WTC11 (cell line): Measurements from ENCODE around the gene CDS1. TPM values are rescaled to one million over a fixed set of nuclear protein-coding genes. Genes with fewer than 3 reads are reported as not detected.
A peak's percentile ranks its signal among the peaks of the same experiment; 100 is the strongest.

Source experiments
- ATAC-seq: fragments of 200-7000 bp; cut with Tn5 transposase; 2 replicates; pipeline ENCODE4 v1.10.0; 2021; ENCODE audit warnings: mild to moderate bottlenecking, moderate library complexity
- CTCF ChIA-PET: fragments of 300-600 bp; sonication (Branson Sonifier 250); formaldehyde crosslinking; loops from one replicate; lab custom pipeline; 2021; ENCODE audit warnings: antibody characterized with exemption; lab: Charles Lee
- POLR2A ChIA-PET: fragments of 350-600 bp; sonication (Branson Sonifier 250); formaldehyde crosslinking; loops from one replicate; lab custom pipeline; 2021; ENCODE audit warnings: antibody characterized with exemption; lab: Charles Lee
- DNase-seq: peaks from one replicate; pipeline ENCODE4 v3.0.0; 2021; ENCODE audit warnings: low spot score
- H3K27ac Mint-ChIP-seq: 2 replicates; pipeline ENCODE4 v1.8.0; 2021; ENCODE audit warnings: mixed read lengths
- H3K27me3 Mint-ChIP-seq: 2 replicates; pipeline ENCODE4 v1.8.0; 2021; ENCODE audit warnings: low read depth, mild to moderate bottlenecking, moderate library complexity, mixed read lengths
- H3K36me3 Mint-ChIP-seq: 2 replicates; pipeline ENCODE4 v1.8.0; 2021; ENCODE audit warnings: mixed read lengths
- H3K4me1 Mint-ChIP-seq: 2 replicates; pipeline ENCODE4 v1.8.0; 2022; ENCODE audit warnings: mixed read lengths
- H3K4me3 Mint-ChIP-seq: 2 replicates; pipeline ENCODE4 v1.8.0; 2021; ENCODE audit warnings: mild to moderate bottlenecking, moderate library complexity, mixed read lengths
- H3K9me3 Mint-ChIP-seq: 2 replicates; pipeline ENCODE4 v1.8.0; 2021; ENCODE audit warnings: mixed read lengths
- ARID4B ChIP-seq: sonication (generic); formaldehyde crosslinking; IDR thresholded peaks from 2 replicates; pipeline ENCODE4 v1.8.0; 2023; ENCODE audit warnings: missing genetic modification reagents, mild to moderate bottlenecking, borderline replicate concordance
- ATF2 ChIP-seq: sonication (generic); formaldehyde crosslinking; IDR thresholded peaks from 2 replicates; pipeline ENCODE4 v1.8.1; 2022; ENCODE audit warnings: low read depth, missing genetic modification reagents, borderline replicate concordance
- ELF4 ChIP-seq: sonication (generic); formaldehyde crosslinking; IDR thresholded peaks from 2 replicates; pipeline ENCODE4 v1.8.1; 2022; ENCODE audit warnings: low read depth, mild to moderate bottlenecking, moderate library complexity, missing genetic modification reagents
- FOXK1 ChIP-seq: sonication (generic); formaldehyde crosslinking; IDR thresholded peaks from 2 replicates; pipeline ENCODE4 v1.8.0; 2022; ENCODE audit warnings: mild to moderate bottlenecking, moderate library complexity, missing genetic modification reagents
- FOXP4 ChIP-seq: sonication (generic); formaldehyde crosslinking; IDR thresholded peaks from 2 replicates; pipeline ENCODE4 v1.8.0; 2022; ENCODE audit warnings: mild to moderate bottlenecking, missing genetic modification reagents
- GABPB1 ChIP-seq: sonication (generic); formaldehyde crosslinking; IDR thresholded peaks from 2 replicates; pipeline ENCODE4 v1.8.1; 2023; ENCODE audit warnings: mild to moderate bottlenecking, missing genetic modification reagents
- JAZF1 ChIP-seq: fragments of 250-450 bp; sonication (Bioruptor Pico); IDR thresholded peaks from 2 replicates; pipeline ENCODE4 v1.9.0; 2021; ENCODE audit warnings: moderate library complexity, mild to moderate bottlenecking, inconsistent platforms
- MAX ChIP-seq: sonication (generic); formaldehyde crosslinking; IDR thresholded peaks from 2 replicates; pipeline ENCODE4 v1.8.0; 2022; ENCODE audit warnings: mild to moderate bottlenecking, missing genetic modification reagents
- NFE2L1 ChIP-seq: sonication (generic); formaldehyde crosslinking; IDR thresholded peaks from 2 replicates; pipeline ENCODE4 v1.8.1; 2023; ENCODE audit warnings: missing genetic modification reagents
- NFYB ChIP-seq: sonication (generic); formaldehyde crosslinking; conservative IDR thresholded peaks from 2 replicates; pipeline ENCODE4 v1.8.0; 2022; ENCODE audit warnings: low read depth, missing genetic modification reagents
- NR1H2 ChIP-seq: sonication (generic); formaldehyde crosslinking; IDR thresholded peaks from 2 replicates; pipeline ENCODE4 v1.9.0; 2021; ENCODE audit warnings: mild to moderate bottlenecking, moderate library complexity, missing genetic modification reagents
- PRDM15 ChIP-seq: sonication (generic); formaldehyde crosslinking; IDR thresholded peaks from 2 replicates; pipeline ENCODE4 v1.8.0; 2022; ENCODE audit warnings: missing genetic modification reagents
- PRRX2 ChIP-seq: fragments of 250-450 bp; sonication (Bioruptor Pico); IDR thresholded peaks from 2 replicates; pipeline ENCODE4 v1.8.0; 2021; ENCODE audit warnings: mild to moderate bottlenecking
- RORB ChIP-seq: fragments of 250-450 bp; sonication (Bioruptor Pico); IDR thresholded peaks from 2 replicates; pipeline ENCODE4 v1.9.0; 2021; ENCODE audit warnings: mild to moderate bottlenecking
- SMAD4 ChIP-seq: sonication (generic); formaldehyde crosslinking; IDR thresholded peaks from 2 replicates; pipeline ENCODE4 v1.8.0; 2022; ENCODE audit warnings: mild to moderate bottlenecking, missing genetic modification reagents
- TCF7 ChIP-seq: sonication (generic); formaldehyde crosslinking; IDR thresholded peaks from 2 replicates; pipeline ENCODE4 v1.8.0; 2022; ENCODE audit warnings: mild to moderate bottlenecking, low read depth, missing genetic modification reagents, moderate library complexity
- ZMAT4 ChIP-seq: fragments of 250-450 bp; sonication (Bioruptor Pico); IDR thresholded peaks from 2 replicates; pipeline ENCODE4 v1.9.0; 2021; ENCODE audit warnings: mild to moderate bottlenecking
- ZNF232 ChIP-seq: sonication (generic); formaldehyde crosslinking; IDR thresholded peaks from 2 replicates; pipeline ENCODE4 v1.8.0; 2022; ENCODE audit warnings: mild to moderate bottlenecking, missing genetic modification reagents
- total RNA-seq: library from RNA; stranded (reverse); gene quantifications from 3 replicates; pipeline ENCODE4 v1.2.3, GENCODE V29; 2021
- TF ChIP-seq, protein P1 (sequence below): fragments of 250-450 bp; sonication (Bioruptor Pico); IDR thresholded peaks from 2 replicates; pipeline ENCODE4 v1.8.0; 2021; ENCODE audit warnings: mild to moderate bottlenecking
- TF ChIP-seq, protein P2 (sequence below): sonication (generic); formaldehyde crosslinking; IDR thresholded peaks from 2 replicates; pipeline ENCODE4 v1.8.1; 2022; ENCODE audit warnings: mild to moderate bottlenecking, missing genetic modification reagents, moderate library complexity, borderline replicate concordance

CDS1 gene
- total RNA-seq, 1 experiment from 2014 or later: 18.3 TPM

DNA sequence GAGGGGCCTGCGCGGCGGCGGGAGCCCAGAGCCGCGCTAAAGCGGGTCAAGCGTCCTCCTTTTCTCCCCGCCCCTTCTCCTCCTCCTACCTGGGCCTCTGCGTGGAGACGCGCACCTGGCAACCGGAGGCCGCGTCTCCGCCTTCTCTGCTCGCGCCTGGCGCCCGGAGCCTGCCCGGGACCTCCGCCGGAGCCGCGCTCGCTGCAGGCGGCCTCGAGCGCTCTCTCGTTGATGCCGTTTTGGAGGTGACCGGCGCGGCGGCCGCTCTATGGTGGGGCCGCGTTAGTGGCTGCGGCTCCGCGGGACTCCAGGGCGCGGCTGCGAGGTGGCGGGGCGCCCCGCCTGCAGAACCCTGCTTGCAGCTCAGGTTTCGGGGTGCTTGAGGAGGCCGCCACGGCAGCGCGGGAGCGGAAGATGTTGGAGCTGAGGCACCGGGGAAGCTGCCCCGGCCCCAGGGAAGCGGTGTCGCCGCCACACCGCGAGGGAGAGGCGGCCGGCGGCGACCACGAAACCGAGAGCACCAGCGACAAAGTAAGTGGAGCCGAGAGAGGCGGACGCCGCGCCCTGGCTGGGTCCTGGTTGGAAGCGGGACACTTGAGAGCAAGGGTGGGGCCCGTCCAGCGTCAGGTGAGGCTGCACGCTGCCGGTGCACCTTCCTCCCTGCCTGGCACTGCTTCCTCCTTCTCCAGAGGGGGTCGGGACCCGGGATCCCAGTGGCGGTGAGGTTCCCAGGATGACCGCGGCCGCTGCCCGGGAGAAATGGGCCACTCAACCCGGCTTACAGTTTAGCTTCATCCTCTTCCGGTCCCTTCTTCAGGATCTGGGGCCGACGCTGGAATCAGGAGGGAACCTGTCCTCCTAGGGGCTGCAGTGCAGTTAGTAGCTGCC lies at the start of gene CDS1 (continued):
- TF ChIP-seq PRDM15 (CRISPR knock-in tag) (no peak), ZNF232 (no peak), ZMAT4 (CRISPR knock-in tag) (no peak), MAX (CRISPR knock-in tag) (peak; percentile 58; the same call in 1 of the 2 replicates), SMAD4 (CRISPR knock-in tag) (no peak), TCF7 (no peak), RORB (no peak), ATF2 (CRISPR knock-in tag) (no peak), JAZF1 (CRISPR knock-in tag) (no peak)
- TF ChIP-seq, protein P1, sequence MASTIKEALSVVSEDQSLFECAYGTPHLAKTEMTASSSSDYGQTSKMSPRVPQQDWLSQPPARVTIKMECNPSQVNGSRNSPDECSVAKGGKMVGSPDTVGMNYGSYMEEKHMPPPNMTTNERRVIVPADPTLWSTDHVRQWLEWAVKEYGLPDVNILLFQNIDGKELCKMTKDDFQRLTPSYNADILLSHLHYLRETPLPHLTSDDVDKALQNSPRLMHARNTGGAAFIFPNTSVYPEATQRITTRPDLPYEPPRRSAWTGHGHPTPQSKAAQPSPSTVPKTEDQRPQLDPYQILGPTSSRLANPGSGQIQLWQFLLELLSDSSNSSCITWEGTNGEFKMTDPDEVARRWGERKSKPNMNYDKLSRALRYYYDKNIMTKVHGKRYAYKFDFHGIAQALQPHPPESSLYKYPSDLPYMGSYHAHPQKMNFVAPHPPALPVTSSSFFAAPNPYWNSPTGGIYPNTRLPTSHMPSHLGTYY (CRISPR knock-in tag): no peak

DNA sequence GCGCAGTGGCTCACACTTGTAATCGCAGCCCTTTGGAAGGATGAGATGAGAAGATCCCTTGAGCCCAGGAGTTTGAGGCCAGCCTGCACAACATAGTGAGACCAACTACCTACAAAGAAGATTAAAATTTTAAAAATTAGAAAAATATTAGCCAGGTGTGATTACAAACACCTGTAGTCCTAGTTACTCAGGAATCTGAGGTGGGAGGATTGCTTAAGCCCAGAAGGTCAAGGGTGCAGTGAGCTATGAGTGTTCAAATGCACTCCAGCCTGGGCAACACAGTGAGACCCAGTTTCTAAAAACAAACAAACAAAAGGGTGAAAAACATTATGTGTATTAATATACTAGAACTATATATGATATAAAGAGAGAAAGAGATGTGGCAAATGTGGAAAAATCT lies 47.0 kb upstream of the CDS1 start:
- DNase-seq: no peak
- Mint-ChIP-seq H3K4me3 (no peak overlapping the region), H3K27ac (no peak overlapping the region), H3K9me3 (peaks cover 17% of the 10 kb centered on the region), H3K36me3 (no peaks in the 10 kb centered on the region; the same call in 1 of the 2 replicates), H3K4me1 (peaks cover 7% of the 10 kb centered on the region), H3K27me3 (no peaks in the 10 kb centered on the region)
- ChIA-PET CTCF (interaction anchor here (0.9 kb wide), 1 partner anchor 43 kb away, joined by 3 read pairs; no protein-coding TSS in a partner anchor), POLR2A (no interaction called here)
- ATAC-seq: no peak
- TF ChIP-seq PRRX2 (CRISPR knock-in tag): no peak
- TF ChIP-seq GABPB1 (CRISPR knock-in tag): no peak
- TF ChIP-seq RORB: no peak
- TF ChIP-seq FOXP4 (CRISPR knock-in tag): no peak
- TF ChIP-seq ARID4B (CRISPR knock-in tag): no peak
- TF ChIP-seq NR1H2 (CRISPR knock-in tag): no peak
- TF ChIP-seq, protein P2, sequence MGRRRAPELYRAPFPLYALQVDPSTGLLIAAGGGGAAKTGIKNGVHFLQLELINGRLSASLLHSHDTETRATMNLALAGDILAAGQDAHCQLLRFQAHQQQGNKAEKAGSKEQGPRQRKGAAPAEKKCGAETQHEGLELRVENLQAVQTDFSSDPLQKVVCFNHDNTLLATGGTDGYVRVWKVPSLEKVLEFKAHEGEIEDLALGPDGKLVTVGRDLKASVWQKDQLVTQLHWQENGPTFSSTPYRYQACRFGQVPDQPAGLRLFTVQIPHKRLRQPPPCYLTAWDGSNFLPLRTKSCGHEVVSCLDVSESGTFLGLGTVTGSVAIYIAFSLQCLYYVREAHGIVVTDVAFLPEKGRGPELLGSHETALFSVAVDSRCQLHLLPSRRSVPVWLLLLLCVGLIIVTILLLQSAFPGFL: no peak
- TF ChIP-seq NFE2L1 (CRISPR knock-in tag): no peak
- TF ChIP-seq FOXK1 (CRISPR knock-in tag): no peak
- TF ChIP-seq ELF4 (CRISPR knock-in tag): no peak
- TF ChIP-seq NFYB (CRISPR knock-in tag): no peak
